Colon (tissue), 2 donors: ENCODE measurements around the gene SMIM41.

ENCODE experiments used
- FAIRE-seq: peaks from 2 replicates; lab custom pipeline; 2012; peaks lifted over from hg19 to GRCh38; lab: Jason Lieb, UNC
- donor health status: control.
- donor health status: control.

Gene SMIM41

DNA sequence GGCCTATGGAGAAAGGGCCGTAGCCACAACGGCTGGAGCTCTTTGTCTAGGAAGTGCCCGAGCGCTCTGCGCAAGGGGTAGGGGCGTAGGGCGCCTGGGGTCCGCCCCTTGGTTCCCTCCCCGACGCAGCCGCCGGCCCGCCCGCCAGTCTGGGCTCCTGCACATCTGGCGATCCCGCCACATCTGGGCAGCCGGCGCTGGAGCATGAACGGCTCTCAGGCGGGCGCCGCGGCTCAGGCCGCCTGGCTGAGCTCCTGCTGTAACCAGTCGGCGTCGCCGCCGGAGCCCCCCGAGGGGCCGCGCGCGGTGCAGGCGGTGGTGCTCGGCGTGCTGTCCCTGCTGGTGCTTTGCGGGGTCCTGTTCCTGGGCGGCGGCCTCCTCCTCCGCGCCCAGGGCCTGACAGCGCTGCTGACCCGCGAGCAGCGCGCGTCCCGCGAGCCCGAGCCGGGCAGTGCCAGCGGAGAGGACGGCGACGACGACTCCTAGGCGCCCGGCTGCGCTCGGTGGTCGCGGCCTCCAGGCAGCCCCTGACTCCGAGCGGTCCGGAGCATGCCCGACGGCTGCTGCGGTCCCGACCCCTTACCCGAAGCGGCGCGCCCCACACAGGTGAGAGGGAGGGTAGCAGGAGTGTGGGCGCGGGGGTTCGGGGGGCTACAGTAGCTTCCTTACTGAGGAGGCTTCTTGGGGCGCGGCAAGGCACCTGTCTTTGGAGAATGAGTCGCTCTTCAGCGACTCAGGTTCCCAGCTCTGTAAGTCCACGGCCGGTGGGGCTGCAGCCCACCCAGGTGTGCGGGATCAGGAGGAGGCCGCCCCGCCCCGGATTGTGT, at the start of gene SMIM41:
TSS of gene SMIM41 (plus strand) at position 129 of the 827 bp plus-strand sequence. CDS start at position 205, 76 bp downstream.
- no peak for FAIRE-seq

- no peak for FAIRE-seq
Measured at GRCh38 chr12:52032446-52032803, 47.1 kb upstream of the SMIM41 start.

- no peak for FAIRE-seq
Measured at GRCh38 chr12:52032804-52033445, 46.6 kb upstream of the SMIM41 start.

- FAIRE-seq: no peak
Measured at GRCh38 chr12:52033446-52034140, 45.9 kb upstream of the SMIM41 start.

GRCh38 chr12:52035190-52035589, 44.3 kb upstream of the SMIM41 start:
- FAIRE-seq: no peak

DNA sequence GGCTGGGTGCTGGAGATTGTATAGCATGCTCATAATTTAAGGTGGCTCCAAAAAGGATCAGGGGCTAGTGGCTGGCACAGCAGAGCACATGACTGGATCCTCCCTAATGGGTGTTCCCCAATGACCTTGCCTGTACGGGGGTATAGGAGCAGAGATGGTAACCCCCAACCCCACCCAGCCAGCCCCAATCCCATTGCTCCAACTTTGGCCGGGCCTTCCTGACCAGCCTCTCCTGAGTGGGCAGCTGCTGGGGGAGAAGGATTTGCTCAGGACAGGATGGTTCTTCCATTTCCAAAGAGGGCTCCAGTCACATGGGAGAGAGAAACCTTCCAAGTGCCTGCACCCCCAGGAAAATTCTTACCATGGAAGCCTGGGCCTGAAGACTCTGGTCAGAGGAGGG, 43.6 kb upstream of the SMIM41 start:
- no peak for FAIRE-seq

- FAIRE-seq: no peak
Measured at GRCh38 chr12:52036587-52037171, 42.8 kb upstream of the SMIM41 start.

GRCh38 chr12:52037248-52037861, 42.1 kb upstream of the SMIM41 start:
- no peak for FAIRE-seq

DNA sequence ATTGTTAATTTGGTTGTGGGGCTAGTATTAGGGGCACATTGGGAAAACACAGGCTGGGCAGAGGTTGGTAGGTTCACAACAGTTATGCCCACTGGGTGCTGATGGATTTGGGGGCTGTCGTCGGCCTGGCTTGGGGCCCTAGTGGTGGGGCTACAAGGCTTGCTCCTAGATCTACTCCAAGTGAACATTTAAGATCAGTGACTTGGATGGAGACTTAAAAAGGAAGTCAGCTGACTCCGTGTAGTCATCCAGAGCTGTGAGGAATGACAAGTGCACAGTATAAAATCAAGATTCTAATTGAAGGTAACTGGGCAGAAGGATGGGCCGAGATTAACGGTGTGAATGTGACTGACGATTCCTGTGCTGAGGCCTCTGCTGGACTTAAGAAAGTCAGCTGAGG, 41.1 kb upstream of the SMIM41 start:
- FAIRE-seq: no peak

GRCh38 chr12:52041035-52041434, 38.5 kb upstream of the SMIM41 start:
- FAIRE-seq: no peak

DNA sequence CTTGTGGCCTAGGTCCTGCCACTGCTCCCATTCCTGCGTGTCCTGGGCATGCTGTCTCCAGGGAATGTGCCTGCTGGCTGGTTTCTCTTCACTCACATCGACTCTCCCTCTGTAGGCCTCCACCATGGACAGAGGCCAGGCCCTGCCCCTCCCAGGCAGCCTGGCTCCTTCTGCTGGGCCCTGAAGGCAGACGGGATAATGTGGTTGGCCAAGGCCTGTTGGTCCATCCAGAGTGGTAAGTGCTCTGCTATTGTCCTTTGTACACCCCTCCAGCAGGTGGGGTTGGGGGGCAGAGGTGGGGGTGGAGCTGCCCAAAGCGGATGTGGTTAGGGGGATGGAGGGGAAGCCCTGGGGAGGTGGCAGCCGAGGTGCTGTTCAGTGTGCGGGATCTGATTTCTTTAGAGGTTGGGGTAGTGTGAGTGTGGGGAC, 37.8 kb upstream of the SMIM41 start:
- no peak for FAIRE-seq

DNA sequence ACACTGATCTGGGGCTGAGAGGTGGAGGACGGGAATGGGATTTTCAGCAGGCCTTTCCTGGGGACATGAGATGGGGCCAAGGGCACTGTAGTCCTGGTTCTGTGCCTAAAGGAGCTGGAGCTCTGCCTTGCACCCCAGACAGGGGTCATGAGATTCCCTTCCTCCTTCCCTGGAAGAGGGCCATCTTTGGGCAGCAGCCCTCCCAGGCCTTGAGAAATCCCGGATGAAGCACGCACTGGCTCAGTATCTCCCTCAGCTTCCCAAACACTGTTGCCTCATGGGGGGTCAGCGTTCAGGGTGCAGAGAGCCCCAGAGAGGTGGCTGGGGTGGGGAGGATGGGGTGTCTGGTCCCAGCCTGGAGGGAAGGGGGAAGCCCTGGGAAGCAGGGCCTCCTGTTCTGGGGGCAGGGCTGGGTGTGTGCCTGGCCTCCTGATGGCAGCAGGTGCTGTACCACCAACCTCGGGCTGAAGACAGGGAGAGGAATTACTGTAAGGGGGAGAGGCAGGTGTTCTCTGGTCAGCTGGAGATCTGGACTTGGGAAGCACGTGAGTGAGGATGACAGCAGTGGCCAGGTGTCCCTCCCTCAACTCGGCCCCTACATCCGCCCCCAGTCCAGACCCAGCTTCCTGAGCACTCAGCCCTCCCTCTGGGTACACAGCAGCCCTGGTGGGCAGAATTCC, 36.7 kb upstream of the SMIM41 start:
- FAIRE-seq: no peak

DNA sequence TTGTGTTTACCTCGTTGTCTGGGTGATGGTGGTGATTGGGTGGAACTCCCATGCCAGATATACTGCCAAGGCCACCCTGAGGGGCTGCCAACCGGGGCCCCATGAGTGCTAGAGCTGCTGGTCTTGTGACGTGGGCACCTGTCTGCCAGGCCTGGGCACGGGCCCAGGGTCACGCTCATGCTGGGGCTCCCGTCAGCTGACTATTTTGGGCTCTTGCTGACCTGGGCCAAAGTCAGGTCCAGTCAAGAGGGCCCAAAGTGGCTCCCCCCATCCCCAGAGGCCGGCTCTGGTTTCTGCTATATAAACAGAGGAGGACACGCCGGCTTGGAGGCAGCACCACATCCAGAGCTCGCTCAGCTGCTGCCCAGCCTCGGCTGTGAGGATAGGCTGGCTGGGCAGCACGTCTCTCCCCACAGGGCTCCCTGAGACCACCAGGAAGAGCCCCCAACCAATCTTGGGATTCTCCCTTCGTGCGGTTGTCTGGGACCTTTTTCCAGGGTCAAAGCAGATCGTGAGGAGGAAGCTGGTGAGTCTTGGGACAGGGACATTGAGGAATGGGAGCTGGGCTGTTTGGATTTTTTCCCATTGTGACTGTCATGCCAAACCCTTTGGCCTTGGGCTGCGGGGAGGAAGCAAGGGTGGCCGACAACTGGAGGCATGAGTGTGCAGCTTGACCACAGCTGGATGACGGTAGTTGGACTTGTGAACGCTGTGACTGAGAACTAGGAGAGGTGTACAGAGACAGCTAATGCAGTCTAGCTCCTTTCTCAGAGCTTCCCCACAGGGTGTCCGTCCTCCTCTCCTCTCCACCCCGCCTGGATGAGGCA, 35.9 kb upstream of the SMIM41 start:
- no peak for FAIRE-seq

DNA sequence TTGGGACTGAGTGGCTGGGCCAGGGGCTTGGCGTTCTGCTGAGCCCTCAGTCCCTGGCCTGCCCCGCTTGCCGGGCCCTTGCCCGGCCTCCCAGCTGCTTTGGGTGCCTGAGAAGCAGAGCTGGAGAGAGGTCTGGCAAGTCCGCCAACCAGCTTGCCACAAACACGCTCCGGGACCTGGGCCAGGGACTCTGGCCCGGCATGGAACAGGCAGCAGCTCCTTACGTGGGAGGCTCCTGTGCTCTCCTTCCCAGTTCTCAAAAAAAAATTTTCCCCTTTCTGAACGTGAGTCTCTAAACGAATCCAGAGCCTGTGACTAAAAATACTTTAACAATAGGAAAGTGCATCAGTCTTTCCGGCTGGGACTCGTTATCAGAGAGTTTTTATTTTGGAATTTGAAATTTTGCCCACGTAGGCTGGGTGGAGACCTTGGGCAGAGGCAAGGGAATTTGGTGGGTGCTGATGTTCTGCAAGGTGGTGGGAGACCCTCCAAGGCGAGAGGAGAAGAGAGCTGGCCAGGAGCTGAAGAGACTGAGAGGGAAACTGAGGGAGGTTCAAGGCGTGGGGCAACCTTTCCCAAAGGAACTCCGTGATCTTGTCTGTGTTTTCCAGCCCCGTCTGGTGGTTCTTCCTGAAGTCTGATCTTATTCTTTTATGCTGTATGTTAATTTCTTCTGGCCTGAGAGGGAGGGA, 35.1 kb upstream of the SMIM41 start:
- no peak for FAIRE-seq

DNA sequence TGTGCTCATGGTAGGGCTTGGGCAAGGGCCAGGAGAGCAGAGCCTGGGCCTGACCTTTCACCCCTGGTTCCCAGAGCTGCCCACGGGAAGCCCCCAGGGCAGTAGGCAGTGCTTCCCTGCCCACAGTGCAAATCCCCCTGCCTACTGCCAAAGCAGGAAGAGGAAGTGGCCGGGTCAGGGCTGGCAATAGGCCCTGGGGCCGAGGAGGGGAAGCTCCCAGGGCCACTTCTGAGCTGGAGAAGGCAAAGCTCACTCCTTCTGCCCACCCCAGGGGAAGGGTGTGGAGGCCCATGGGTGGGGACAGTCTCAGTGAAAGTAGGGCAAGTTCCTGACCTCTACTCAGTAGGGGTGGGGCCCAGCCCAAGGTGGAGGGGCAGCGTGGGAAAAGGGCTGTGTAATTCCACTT, 33.7 kb upstream of the SMIM41 start:
- no peak for FAIRE-seq

DNA sequence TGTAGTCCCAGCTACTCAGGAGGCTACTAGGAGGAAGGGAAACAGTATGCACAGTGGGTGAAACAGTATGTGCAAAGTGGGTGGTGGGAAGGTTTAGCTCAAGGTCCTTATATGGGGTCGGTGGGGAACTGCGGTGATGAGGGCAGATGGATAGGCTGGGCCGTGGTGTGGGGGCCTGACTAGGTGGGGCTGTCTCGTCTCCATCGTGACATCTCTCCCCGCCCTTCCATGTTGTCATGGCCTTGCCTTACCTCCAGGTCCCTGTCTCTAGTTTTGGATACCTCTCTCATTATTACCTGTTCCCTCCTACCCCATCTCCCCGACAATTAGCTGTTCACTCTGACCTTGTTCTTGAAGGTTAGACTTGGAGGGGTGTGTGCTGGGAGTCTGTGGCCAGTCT, 32.6 kb upstream of the SMIM41 start:
- no peak for FAIRE-seq

- no peak for FAIRE-seq
Measured at GRCh38 chr12:52049286-52049685, 30.2 kb upstream of the SMIM41 start.

GRCh38 chr12:52049688-52050087, 29.8 kb upstream of the SMIM41 start:
- FAIRE-seq: no peak

DNA sequence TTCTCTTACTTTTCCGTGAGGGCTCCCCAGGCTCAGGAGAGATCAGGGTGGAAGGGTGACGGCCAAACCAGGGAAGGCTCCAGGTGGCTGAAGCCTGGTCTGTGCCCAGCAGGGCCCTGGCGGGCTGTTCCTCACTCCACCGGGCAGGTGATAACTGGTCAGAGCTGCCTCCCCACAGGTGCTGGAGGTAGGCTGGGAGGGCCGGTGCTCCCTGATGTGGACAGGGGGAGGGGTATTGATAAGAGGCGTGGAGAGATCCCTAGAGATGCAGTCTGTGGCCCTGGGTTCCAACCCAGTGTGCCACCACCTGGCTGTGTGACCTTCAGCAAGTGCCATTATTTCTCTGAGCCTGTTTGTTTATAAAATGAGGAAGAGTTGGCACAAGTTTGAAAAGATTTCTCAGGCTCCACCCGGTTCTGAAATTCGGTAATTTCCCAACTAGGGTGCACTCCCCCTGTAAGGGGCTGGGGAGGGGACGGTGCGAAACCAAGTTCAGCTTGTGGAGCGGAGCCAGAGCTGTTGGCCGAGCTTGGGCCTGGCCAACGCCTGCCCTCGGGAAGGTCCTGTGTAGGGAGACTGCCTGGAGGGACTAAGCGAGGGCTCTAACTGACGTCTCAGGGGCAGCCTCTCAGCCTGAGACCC, 29.3 kb upstream of the SMIM41 start:
- no peak for FAIRE-seq
